HG02610 (cell line): Measurements from ENCODE around the gene SRA1.

ENCODE experiments used
- ATAC-seq: cut with Tn5 transposase; IDR thresholded peaks from one replicate; pipeline ENCODE4 v1.9.1; 2021; ENCODE audit warnings: mild to moderate bottlenecking, moderate library complexity; ENCODE audit not compliant: unreplicated experiment

The SRA1 gene

DNA sequence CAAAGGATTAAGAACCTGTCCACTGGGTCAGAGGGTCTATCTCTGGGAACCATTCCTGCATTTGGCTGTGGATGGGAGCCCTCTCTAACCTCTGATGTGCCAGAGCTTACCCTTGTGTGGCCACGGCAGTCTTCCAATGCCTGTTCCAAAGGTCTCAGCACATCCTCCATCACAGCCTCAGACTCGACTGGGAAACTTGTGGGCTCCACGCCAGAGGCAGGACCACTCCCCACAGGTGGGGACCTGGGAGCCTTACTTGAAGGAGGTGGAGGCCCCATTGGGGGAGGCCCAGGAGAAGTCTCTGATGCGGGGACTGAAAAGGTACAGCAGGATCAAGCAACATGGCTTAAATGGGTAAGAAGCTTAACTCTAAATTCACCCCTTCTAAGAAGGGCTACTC, 5.4 kb downstream of the SRA1 start:
- ATAC-seq: no peak

DNA sequence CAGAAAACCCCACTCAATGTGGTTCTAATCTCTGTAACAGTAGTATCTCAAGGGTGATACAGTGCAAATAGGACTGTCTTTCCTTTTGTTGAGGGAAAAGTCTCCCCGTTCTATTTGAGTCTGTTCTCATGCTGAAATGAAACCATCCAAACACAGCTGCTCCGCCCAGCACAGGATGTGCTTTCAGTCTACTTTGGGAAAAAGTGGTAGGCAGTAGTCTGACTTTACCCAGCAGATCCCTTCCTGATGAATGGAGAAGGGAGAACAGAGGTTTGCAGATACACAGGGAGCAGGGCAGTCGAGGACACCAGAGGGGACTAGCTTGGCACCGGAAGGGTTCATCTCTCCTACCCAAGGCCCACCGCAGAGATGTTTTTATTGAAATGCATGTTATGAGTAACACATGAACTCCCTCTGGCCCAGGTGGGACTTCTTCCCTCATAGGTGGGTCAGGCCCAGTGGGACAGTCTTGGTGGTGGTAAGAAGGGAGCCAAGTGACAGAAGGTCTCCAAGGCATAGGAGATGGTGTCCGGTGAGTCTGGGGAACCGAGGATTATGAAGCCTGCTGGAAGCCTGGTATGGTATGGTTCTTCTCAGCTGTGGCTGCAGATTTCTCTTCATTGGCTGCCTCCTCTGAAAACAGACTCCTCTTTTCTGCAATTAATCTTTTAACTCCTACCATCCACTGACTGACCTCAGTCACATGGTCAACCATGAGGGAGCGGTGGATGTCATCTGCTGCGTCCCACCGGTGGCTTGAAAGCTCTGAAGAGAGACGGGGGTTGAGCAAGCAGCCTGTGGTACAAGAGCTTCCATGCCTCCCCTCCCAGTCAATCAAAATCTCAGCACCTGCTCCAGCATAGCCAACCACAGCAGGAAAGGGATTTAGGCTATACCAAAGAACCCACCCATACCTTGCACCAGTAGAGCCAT, 6.9 kb downstream of the SRA1 start:
- no peak for ATAC-seq

DNA sequence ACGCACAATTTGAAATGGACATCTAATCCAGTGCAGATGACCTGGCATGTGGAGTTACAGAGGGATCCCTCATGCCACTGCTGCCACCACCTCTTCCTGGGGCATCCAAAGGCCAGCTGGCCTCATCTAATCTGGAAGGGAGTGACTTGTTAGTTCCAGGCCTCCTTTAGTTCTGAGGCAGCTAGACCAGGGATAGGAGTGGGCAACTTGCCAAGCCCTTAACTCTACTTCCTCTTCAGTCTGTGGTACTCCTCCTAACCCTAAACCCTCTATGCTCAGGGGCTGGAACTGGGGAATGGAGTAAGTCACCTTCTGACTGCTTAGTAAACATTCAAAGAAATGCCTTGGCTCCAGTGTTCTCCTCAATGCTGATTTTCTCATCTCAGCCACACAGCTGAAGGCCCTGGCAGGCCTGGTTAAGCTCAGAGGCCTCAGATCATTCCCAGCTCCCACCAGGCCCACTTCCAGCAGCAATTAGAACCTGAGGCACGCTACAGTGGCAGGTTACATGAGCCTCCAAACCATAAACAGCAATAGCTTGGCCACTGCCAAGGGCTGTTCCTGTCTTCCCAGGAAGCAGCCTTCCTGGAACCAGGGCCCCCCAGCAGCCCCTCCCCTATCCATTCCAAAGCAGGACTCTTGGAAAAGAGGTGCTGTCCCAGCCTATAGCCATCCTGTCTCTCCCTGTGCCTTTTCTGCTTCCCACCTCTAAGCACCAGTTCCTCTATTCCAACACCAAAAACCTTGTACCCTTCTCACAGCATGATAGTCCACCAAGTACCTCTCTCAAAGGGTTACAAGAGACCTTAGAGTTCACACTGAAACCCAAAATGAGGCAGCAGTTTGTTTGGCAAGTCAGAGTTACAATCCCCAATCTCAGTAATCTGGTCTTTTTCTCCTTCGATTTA, 7.8 kb downstream of the SRA1 start:
- no peak for ATAC-seq

DNA sequence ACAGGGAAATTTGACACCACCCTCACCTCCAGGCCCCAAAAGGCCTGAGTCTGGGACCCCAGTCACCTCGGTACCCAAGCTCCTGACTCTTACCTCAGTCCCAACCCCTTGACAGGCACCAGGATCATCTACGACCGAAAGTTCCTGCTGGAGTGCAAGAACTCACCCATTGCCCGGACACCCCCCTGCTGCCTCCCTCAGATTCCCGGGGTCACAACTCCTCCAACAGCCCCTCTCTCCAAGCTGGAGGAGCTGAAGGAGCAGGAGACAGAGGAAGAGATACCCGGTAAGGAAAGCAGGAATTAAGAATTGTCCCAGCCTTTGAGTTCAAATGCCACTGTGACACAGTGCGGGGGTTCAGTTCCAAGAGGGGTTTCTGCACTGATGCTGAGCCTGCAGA, 8.5 kb downstream of the SRA1 start:
- no peak for ATAC-seq

DNA sequence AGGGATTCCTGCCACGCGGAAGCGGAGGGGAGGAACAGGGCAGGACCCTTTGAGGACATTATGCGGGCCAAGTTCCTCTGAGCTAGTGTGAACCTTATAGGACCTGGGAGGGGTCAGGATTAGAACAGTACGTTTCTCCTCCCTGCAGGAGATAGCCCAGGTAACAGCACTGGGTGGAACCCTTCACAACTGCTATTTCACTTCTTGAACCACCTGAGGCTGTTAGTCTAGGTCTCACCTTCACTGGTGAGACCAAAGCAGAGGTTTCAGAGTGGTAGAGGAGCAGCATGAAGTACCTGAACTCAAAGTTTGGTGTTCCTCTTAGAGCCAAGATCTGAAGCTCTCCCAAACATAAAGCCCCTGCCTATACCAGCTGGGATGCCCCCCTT, 9.0 kb downstream of the SRA1 start:
- no peak for ATAC-seq

DNA sequence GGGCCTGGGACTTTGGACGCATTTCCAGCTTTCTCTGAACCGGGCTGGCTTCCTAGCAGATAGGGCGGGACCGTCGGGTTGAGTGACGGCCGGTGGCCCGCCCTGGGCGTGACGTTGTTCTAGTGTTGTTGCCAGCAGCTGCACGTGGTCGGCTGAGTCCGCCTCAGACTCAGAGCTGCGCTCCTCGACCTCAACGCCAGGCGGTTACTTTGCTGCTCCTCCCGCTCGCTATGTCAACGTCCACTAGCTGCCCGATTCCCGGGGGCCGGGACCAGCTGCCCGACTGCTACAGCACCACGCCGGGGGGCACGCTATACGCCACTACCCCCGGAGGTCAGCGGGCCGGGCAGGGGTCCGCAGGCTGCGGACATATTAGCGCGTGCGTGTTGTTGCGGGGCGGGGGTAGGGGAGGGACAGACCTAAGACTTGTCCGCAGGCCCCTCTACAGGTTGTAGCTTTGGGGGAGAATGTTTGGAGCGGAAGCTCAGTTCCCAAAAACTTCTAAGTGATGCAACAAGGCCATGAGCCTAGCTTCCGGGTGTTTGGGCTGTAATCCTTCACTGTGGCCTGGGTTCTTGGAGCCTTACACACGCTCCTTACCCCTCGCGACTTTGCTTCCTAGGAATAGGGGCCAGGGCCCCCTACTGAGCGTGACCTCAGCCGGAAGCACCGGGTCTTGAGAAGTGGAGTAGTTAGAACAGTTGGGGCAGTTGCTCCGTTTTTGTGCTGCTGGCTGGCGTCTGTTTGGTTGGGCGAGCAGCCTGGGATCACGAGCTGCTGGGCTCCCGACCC, 9.6 kb downstream of the SRA1 start, which contains the start of gene EIF4EBP3:
TSS of gene EIF4EBP3 (plus strand) at position 155 of the 792 bp plus-strand sequence. CDS start at position 231, 76 bp downstream.
- ATAC-seq: peak; percentile 98

DNA sequence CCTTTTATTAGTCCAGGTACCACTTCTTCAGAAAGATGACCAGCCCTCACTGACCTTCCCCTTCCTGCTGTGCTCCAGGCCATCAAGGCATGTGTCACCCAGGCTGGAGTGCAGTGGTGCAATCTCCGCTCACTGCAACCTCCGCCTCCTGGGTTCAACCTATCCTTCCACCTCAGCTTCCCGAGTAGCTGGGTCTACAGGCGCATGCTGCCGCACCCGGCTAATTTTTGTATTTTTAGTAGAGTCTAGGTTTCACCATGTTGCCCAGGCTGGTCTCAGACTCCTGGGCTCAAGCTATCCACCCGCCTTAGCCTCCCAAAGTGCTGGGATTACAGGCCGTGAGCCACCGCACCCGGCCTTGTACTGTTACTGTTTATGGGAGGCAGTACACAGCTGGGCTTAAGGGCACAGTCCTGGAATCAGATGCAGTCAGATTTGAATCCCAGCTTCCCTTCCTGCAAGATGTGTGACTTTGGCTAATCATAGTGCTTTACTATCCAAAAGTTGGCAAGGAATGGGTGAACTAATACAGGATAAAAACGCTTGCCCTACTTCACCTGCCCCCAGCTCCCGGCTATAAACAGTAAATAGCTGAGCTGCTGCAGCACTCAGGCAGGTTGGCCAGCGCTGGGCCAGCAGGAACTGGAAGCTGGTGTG, 10.3 kb downstream of the SRA1 start:
- ATAC-seq: no peak

DNA sequence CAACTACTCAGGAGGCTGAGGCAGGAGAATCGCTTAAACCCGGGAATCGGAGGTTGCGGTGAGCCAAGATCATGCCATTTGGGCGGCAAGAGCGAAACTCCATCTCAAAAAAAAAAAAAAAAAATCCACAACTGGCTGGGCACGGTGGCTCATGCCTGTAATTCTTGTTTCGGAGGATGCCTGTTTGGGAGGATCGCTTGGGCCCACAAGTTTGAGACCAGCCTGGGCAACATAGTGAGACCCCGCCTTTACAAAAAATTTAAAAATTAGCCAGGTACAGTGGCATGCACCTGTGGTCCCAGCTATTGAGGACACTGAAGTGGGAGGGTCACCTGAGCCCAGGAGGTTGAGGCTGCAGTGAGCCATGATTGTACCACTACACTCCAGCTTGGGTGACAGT, 11.7 kb downstream of the SRA1 start:
- no peak for ATAC-seq

DNA sequence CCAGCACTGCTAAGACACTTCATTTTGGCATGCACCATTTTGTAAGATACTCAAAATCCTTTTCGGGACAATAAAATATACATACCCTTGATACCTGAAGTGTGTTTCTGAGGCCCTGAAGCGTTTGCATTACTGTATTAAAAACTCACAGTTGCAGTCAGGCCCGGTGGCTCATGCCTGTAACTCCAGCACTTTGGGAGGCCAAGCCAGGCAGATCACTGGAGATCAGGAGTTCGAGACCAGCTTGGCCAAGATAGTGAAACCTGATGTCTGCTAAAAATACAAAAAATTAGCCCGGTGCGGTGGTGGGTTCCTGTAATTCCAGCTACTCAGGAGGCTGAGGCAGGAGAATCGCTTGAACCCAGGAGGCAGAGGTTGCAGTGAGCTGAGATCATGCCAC, 12.3 kb downstream of the SRA1 start:
- no peak for ATAC-seq

DNA sequence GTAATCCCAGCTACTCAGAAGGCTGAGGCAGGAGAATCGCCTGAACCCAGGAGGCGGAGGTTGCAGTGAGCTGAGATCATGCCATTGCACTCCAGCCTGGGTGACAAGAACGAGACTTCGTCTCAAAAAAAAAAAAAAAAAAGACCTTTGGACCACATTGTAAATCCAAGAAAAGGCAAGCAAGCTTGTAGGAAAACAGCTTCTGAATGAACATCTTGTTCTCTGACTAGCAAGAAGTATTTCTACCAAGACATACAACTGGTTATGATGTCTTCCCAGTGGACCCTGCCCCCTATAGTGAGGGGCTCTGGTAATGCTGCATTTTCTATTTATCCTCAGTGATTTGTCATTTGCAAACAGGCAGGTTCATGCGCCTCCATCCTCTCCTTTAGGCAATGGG, 14.3 kb downstream of the SRA1 start:
- ATAC-seq: no peak

DNA sequence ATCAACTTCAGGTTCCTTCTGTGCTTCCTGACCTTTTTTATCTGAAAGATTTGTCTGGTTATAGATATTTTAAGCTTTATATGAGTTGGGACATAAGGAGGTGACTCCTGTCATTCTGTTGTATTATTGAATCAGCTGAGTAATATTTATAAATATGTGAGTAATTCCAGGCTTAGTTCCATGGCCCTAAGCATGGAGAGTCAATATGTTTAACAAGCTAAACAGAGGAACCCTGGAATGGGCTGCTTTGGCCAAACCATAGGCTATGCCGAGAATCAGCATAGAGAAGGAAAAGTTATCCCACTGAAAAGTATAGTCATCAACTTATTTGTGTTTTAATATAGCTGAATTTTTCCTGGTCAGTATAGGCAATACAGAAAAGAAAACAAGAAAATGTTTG, 17.0 kb downstream of the SRA1 start:
- ATAC-seq: no peak

DNA sequence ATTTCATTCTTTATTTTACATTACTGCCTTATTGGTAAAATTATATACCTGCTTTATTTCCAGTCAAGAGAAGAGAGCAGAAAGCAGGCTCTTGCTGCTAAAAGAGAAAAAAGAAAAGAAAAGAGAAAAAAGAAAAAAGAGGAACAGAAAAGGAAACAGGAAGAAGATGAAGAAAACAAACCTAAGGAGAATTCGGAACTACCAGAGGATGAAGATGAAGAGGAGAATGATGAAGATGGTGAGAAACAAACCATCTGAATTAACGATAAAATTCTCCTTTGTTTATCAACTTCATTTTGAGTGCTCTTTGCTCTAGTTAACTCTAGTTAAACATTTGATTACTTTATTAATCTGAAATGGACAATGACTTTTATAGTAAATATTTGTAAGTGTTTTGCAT, 33.3 kb downstream of the SRA1 start:
- no peak for ATAC-seq

DNA sequence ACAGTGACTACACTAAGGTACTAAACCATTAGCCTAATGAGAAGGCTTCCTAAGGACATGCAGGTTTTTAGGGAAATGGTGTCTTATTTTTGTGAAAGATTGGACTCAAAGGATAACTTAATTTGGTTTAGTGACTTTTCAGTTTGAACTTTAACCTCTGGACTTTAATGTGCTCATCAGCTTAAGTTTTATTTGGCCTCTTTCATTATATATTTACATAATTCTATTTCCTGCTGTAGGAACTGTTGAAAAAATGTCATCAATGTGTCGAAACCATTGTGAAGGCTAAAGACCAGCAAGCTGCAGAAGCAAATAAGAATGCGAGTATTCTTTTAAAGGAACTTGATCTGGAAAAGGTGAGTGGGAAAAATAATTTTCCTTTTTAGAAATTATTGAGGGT, 44.1 kb downstream of the SRA1 start:
- no peak for ATAC-seq

DNA sequence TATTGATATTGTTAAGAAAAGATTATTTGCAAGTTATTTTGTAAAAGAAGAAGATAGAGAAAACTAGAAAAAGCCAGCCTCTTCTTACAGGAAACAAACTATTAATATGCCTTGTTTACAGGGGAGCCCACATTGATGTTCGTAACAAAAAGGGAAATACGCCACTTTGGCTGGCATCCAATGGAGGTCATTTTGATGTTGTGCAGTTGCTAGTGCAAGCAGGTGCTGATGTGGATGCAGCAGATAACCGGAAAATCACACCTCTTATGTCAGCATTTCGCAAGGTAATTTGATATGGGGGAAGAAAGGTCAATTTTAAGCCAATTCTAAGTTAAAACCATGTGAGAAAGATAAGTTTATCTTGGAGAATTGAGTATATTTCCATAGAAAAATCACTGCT, 47.4 kb downstream of the SRA1 start:
- no peak for ATAC-seq

DNA sequence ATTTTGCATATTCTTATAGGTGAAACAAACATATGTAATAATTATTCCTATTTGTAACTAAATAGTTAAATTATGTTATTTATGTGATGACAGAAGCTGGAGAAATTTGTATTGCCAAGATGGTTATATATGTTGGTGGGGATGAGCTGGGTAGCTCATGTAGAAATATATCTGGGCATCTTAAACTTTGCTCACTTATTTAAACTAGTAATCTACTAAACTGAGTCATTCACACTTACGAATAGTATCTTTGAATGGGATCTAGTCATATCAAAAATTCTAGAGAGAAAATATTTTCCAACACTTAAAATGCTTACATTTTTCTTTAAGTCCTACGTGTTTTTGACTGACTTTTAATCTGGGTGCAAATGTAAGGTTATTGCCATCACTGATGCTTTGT, 54.4 kb downstream of the SRA1 start:
- ATAC-seq: no peak
